Stimulated activated CD4-positive, alpha-beta T cell treated with anti-CD3 and anti-CD28 coated beads, TNF-alpha, amount 100 ng/mL, for 1 hour (primary cell): ENCODE results near the gene FOCAD.
A peak's percentile ranks its signal among the peaks of the same experiment; 100 is the strongest.

Experiments
- DNase-seq, 3 donors: peaks; one replicate each; pipeline ENCODE4 v3.0.0-alpha.2; 2020; ENCODE audit warnings: low read depth in 3 of 3, low spot score in 1 of 3

The FOCAD gene

DNA sequence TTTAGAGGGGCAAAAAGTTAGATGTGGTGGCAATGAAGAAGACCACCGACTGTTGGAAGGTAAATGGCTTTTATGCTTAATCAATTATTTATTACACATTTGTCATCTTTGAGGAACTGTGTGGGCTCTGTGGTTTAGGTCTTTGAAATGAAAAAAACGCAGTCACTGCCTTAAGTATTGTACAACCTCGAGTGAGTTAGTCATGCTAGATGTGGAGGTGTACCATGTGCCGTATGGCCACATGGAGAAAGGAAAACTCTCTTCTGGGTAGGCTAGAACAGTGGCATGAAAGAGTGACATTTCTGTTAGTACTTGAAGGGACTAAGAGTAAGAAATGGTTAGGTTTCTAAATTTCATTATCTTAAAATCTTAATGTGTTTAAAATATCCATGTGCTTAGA is 181.3 kb downstream of the FOCAD start:
- DNase-seq, result no peak

DNA sequence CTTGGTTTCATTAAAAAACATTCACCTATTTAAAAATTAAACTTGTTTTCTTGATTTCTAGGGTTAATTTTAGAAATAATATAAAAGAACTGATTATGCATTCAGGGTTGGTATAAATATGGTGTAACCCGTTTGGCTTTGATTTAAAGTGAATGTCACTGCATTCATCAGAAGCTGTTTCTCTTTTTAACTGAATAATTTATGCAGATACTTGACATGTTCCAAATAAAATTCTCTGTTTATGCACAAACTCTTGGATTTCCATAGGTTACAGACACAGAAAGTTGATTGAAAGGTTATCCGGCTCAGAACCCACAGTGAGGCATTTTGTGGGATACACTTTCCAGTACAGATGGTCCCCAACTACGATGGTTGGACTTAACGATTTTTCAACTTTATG is 186.1 kb downstream of the FOCAD start:
- DNase-seq, result no peak

DNA sequence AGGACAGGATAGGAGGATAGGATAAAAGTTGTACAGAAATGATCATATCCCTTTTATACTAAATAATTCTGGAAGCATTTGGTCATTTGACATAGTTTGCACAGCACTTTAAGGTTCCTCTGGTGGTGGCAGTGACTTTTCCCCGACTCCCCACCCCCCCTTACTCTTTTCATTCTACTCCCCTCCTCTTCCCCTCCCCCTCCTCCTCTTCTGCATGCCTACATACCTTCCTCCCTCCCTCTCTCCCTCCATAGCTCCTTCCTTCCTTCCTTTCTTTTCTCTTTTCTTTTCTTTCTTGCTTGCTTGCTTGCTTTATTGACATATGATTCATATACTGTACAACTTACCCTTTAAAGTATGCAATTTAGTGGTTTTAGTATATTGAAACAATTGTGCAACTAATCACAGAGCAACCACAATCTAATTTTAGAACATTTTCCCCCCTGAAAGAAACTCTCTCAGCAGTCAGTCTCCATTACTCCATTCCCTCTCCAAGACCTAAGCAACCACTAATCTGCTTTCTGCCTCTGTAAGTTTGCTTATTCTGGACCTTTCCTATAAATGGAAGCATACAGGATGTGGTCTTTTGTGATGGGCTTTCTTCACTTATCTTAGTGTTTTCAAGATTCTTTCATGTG is 188.4 kb downstream of the FOCAD start:
- DNase-seq, result no peak

DNA sequence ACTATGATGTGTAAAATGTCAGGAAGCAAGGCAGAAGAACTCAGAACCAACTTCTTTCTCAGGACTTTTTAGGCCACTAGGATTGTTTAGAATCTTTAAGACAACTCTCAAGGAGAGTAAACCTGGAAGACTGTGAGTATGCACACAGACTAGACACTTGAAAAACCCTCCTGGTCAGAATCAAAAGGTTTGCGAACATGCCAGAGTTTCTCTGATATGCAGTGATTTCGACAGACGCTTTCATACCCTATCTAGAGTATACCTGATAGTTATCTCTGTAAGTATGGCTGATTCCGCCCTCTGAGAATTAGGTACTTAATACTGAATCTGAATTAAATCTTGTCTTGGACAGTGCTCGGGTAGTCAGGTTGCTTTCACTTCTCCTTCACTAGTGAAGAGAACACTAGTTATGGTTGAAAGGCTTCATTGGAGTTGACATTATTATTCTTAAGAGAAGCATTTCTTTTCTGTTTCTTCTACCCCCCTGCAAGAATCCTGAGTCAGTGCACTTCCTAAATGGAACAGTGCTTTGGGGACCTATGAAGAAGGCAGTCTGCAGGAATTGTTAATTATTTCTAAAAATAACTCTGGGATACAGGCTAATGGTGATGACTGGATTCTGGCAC is 189.3 kb downstream of the FOCAD start:
- DNase-seq, result no peak

DNA sequence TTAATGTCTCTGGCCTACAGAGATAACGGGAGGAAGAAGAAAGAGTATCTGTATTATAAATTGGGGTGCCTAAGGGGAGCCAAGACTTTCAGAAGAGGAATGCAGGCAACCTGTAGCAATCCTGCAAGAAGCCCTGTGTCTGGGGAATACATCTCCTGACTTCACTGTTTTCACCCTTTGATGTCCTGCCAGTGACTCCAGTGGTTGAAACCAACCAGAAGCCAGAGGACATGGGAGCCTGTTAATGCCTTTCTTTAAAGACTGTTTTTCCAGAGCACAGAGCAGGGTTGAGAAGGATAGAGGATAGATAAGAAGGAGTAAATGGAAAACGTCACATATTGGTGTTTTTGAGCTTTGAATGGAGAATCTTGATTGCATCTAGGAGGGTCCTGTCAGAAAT is 196.2 kb downstream of the FOCAD start:
- DNase-seq, result no peak

DNA sequence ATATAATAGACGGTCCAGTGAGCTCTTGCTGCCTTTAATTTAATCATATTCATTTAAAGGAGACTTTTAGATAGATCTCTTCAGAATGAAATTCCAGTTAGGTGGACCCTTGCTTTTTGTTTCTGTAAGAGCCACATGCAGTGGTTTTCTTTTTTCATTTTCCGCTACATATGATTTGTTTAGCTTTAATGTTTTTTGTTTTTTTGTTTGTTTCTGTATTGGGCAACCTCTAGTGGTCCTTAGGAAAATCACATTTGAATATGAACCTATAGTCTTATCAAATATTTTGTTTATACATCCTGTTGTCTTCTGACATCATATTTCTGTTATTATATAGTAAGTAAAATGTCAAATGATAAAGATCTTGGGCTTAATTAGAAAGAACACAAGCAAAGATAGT is 196.6 kb downstream of the FOCAD start:
- no peak for DNase-seq

DNA sequence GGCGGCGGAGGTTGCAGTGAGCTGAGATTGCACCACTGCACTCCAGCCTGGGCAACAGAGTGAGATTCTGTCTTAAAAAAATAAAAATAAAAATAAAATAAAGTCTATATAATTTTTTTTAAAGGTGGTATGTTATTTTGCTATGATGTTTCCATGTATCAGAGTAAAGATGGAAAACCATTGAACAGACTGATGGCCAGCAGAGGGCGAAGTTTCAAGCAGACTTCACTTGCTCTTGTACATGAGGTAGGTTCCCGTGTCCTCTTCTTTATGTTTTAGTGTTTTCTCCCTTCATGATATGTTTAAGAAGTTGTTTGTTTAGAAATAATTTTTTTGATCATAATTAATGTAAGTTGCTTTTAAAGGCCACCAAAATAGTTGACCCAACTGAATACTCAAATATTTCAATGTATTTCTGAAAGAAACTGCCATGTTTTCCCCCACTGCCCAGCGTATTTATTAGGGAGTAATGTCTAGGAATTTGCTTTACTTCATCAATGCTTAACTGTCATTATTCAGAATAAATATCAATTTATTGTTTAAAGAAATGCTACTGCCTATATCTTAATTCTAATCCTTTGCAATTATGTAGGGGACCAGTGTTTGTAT is 201.0 kb downstream of the FOCAD start:
- DNase-seq, result peak; percentile 0 to 40 (median 9)

DNA sequence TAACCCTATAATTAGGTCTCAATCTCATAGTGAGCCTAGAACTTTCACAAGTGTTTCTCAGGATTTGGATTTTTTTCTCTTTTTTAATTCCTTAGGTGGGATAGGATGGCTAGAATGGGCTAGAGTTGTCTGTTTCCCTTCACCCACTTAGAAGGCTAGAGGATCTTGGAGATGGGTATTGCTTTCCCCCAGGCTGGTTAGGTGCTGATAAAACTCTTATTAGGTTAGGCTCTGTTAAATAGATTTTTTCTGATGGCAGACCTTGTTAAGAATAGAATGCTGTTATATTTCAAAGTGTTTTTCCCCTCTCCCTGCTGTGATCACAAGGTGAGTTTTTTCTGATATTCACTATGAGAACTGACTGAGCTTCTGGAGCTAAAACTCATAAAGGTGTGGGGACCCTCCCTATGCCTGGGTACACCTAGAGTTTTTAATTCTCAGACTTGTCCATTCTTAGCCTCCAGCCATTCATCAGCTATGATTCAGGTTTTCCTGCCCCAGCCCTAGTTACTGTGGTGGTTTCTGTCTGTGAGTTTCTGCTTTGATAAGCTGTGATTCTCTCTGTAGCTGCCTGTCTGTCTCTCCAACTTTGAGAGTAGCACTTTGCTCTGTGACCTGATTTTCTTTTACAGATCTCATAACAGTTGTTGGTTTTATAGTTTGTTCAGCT is 215.0 kb downstream of the FOCAD start:
- no peak for DNase-seq

DNA sequence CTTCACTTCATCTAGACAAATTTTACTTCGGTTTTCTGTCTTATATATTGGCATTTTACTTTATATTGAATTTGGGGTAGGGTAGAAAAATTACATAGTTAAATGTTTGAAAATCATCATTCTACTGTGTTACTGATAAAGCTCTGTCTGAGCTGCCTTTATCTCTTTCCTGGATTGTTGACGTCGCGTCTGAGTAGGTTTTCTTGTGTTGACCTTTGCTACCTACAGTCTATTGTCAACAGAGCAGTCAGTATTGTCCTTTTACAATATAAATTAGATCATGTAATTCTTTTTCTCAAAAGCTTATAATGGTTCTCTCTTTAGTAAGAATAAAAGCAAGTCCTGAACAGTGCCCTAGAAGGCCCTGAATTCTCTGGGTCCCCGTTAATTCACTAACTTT is 219.2 kb downstream of the FOCAD start:
- no peak for DNase-seq

DNA sequence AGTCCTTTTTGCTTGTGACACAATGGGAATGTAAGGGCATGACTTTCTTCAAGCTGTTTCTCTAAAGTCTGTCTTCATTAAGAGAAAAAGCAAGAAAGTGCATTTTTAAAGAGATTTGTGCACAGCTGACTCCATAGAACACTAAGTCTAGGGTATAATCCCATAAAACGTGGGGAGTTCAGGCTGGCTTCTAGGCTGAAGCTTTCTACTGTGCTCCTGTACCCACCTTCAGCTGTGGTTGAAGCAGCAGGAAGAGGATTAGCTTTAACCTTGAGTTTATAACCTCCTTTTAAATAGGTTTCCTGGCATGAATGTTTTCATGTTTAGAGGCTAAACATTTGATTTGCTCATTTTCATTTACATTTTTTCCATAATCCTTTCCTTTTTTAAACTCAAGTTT is 220.9 kb downstream of the FOCAD start:
- no peak for DNase-seq

DNA sequence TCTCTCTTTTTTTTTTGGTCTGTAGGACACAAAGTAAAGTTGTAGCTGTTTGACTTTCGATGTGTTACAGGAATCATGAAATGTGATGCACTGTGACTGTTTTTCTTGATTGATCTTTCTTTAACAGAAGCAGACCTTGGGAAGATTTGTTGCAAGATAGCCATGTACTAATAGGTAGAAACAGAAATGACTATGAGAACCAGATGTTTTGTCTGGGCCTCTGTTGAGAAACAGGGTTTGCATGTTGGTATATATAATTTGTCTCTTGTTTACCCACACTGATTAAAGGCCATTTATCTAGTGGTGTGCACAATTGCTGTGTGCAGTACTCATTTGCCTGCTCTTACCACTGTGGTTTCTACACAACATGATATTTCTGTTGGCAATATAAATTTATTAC is 222.3 kb downstream of the FOCAD start:
- no peak for DNase-seq

DNA sequence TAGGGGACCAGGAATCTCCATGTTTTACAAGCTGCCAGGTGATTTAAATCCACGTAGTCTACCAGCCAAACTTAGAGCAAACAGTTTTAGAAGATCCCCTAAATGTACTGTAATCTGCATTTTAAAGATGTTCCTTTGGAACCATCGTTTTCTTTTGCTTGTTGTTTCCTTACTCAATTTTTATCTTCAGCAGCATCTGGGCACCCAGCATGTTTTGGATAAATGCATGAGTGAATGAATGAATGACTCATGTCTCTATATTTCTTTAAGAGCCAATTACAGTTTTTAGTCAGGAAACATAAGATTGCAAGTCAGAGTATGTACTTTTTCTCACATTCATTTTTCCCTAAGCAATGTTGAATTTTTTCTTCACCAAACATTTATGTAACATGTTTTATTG is 224.4 kb downstream of the FOCAD start:
- no peak for DNase-seq

DNA sequence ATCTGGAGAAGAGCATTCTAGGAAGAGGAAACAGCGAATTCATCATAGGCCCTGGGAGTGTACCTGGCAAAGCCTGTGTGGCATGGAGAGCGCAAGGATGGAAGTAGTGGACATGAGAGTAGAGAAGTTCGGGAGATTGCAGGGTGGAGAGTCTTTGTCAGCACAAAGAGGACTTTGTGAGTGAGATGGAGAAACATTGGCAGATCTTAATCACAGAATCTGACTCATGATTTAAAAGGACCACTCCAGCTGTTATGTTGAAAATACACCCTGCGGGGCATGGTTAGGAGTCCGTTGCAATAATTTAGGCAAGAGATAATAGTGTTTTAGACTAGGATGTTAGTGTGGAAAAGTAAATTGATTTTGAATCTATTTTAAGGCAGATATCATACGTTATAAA is 230.5 kb downstream of the FOCAD start:
- DNase-seq, result no peak

DNA sequence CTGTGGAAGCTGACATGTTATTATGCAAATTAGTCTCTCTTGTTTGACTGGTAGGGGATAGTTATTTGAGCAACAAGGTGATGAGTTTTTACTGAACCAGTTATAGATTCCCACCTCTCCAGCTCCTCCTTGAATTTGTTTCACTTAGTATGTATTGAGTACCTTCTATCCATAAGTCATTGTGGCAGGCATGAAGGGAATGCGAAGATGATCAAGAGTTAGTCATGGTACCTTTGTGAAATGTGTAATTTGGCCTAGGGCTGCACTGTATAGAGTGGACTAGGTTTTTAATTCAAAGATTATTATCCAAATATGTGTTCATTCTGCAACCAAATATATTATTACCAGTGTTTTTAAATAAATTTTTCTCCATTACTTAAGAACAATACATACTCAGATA is 237.3 kb downstream of the FOCAD start:
- DNase-seq, result no peak

DNA sequence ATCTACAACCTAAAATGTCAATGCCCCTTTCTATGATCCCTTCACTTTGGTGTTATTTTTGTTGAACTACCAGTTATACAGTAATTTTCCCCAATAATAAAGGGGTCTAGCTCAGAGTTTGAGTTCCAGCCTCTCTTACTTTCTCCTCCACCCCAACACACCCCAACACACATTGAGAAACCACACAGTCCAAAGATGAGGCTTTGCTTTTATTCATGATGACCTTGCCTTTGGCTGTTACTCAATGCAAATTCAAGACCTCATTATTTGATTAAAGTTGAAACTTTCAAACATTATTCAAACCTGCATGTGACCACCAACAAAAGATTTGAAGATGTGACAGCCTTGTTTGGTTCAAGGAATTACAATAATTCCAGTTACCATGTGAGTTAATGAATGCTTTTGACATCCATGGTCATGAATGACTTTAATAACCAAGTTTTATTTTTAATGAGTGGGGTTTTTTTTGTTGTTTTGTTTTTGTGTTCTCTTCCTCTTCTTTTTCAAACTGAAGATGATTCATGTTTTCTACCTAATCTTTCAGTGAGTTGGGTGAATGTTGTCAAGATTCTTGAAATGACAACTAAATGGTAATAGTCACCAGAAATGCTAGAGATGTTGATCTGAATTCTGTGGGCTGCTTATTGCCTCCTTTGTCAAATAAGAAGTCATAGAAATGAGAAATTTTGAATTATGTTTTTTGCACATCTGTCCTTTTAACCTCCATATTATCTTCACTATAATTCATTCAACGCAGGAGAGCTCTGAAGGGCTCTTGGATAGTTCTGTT is 241.4 kb downstream of the FOCAD start:
- DNase-seq, result no peak

DNA sequence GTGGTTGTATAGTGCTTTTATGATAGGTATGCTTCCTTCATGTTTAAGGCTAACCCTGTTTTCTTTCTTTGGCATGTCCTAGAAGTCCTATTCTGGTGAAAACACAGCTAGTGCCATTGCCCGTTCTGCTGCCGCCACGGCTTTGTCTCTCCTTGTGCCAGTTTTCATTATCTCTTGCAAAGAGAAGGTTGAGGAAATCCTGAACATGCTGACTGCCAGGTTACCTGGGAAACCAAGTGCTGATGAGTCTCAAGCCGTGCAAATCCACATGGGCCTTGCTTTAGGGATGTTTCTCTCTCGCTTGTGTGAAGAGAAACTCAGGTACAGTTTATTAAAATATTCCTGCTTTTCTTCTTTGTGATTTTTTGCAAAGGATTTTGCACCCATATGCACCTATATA is 245.2 kb downstream of the FOCAD start:
- no peak for DNase-seq

DNA sequence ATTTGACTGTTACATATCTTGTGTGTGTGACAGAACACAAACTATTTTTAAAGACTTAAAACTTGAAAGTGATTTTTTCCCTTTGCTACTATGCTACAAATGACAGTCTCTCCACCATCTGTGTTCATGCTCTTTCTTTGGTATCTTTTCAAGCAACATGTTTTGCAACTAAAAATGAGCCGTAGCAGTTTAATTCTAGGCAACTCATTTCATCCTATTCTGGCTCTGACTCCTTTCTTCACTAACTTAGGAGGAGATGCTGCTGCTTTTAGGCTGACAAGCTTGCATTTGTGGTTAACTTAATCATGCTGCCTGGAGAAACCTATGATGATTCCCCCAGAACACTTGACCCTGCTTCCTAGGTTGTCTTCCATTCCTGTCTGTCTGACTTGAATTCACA is 246.8 kb downstream of the FOCAD start:
- no peak for DNase-seq

DNA sequence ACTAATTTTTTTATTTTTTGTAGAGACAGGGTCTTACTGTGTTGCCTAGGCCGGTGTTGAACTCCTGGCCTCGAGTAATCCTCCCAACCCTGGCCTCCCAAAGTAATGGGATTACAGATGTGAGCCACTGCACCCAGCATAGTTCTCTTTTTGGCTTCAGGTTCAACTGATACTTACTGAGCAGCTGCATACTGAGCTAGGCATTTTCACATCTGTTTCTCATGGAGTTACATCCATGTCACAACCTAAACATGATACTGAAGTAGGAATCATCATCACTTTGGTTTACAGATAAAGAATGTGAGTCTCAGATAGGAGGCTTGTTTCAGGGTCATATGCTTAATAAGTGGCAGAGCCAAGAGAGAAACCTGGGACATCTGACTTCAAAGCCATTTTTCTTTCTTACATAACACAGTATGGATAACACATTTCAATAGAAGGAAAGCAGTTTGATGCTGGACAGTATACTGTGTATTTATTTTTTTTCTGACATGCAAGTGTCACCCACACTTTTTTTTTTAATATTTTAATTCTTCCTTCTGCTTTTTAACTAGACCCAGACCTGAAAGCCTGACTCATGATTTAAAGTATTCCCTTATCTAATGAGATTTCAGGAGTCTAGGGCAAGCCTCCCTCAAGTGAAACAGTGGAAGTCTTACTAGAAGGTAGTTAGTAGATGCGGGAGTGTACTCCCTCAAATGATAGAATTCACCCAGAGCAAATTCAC is 256.6 kb downstream of the FOCAD start:
- DNase-seq, result no peak

DNA sequence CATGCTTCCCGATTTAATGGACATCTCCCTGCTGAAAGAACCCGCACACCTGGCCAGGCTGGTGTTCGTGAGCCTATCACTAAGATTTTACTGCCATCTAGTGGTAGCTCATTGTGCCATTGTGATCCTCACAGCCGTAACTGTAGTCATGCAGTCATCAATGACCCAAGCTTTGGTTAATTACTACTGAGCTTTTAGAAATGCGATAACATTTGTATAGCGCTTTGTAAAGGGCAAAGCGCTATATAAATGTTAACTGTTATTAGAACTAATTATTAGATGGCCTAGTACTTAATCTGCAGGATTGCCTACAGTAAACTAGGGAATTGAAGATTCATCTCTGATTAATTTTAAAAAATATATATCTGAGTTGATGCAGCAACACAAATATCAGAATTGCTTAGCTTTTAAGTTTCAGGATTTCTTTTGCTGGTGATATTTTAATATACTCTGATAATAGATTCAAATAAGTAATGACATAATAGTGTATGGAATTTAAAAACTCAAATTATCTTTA is 257.2 kb downstream of the FOCAD start:
- peak; percentile 3 to 25 (median 12) for DNase-seq

DNA sequence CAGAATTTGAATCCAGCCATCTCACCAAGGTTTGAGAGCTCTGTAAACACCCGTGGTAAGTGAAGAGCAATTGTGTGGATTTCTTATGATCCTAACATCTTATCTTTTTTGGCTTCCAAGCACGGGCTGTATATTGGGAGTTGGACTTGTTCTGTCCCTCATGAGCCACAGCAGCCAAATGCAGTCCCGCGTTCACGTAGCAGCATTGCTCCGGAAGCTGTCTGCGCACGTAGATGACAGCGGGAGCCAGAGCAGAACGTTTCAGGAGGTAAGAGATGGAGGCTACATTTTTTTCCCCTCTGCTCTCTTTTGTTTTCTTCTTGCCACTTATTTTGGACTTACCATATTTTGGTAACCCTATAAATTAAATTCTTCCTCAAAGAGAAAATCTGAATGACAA is 260.4 kb downstream of the FOCAD start:
- DNase-seq, result no peak

DNA sequence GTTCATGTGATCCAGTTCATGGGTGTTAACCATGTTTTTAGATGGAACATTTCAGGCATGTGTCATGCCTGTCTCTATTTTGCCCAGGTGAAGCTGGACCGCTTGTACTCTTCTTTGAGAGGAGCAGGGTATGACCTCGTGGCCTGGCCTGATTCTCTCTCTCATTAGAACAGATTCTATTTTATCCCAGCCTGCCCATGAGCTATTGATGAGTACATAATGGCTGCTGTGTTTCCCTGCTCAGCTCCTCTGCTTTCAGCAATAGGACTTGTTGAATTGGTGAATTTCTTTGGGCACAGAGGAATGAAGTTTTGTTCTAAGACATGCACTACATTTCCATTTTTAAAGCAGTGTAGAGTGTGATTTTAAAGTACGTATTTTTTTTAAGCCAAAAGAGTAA is 261.2 kb downstream of the FOCAD start:
- DNase-seq, result no peak
